ENCODE measurements around the gene RPS6KA3.
"Not testable (repeated sequence)": the region's sequence is repeated elsewhere in the genome, so short reads cannot be mapped to it uniquely, and the experiment has no call there.

RPS6KA3 gene

GRCh38 chrX:20143111-20143510 is 123.6 kb downstream of the RPS6KA3 start:
- no peak for DNase-seq (ENCODE audit: low spot score)

- DNase-seq (ENCODE audit: low spot score) = peak; percentile 97
Observed at GRCh38 chrX:20141281-20142220, 125.2 kb downstream of the RPS6KA3 start, which contains the start of gene EIF1AX. EIF1AX (minus strand) TSS chrX:20141838; CDS start chrX:20141640, 198 bp downstream.

- no peak for DNase-seq (ENCODE audit: low spot score)
Observed at GRCh38 chrX:20140420-20140819, 126.3 kb downstream of the RPS6KA3 start.

- DNase-seq (ENCODE audit: low spot score) = no peak
Observed at GRCh38 chrX:20139966-20140365, 126.7 kb downstream of the RPS6KA3 start.

GRCh38 chrX:20135944-20136343 is 130.8 kb downstream of the RPS6KA3 start:
- no peak for DNase-seq (ENCODE audit: low spot score)

GRCh38 chrX:20132666-20133065 is 134.0 kb downstream of the RPS6KA3 start:
- no peak for DNase-seq (ENCODE audit: low spot score)

- no peak for DNase-seq (ENCODE audit: low spot score)
Observed at GRCh38 chrX:20130357-20130756, 136.4 kb downstream of the RPS6KA3 start.

GRCh38 chrX:20129547-20129946 is 137.2 kb downstream of the RPS6KA3 start:
- no peak for DNase-seq (ENCODE audit: low spot score)

- no peak for DNase-seq (ENCODE audit: low spot score)
Observed at GRCh38 chrX:20128670-20129069, 138.0 kb downstream of the RPS6KA3 start.

- not testable (repeated sequence) for DNase-seq (ENCODE audit: low spot score)
Observed at GRCh38 chrX:20127440-20127839, 139.3 kb downstream of the RPS6KA3 start.

GRCh38 chrX:20126833-20127232 is 139.9 kb downstream of the RPS6KA3 start:
- not testable (repeated sequence) for DNase-seq (ENCODE audit: low spot score)

- DNase-seq (ENCODE audit: low spot score) = no peak
Observed at GRCh38 chrX:20124964-20125363, 141.7 kb downstream of the RPS6KA3 start.

- DNase-seq (ENCODE audit: low spot score) = no peak
Observed at GRCh38 chrX:20118065-20118824, 148.5 kb downstream of the RPS6KA3 start.

GRCh38 chrX:20116577-20117240 is 150.0 kb downstream of the RPS6KA3 start, which contains the start of gene MAP7D2:
MAP7D2 (minus strand) TSS chrX:20116907; CDS start chrX:20116879, 28 bp downstream.
- no peak for DNase-seq (ENCODE audit: low spot score)

- no peak for DNase-seq (ENCODE audit: low spot score)
Observed at GRCh38 chrX:20116087-20116576, 150.6 kb downstream of the RPS6KA3 start.

GRCh38 chrX:20112022-20112774 is 154.5 kb downstream of the RPS6KA3 start:
- DNase-seq (ENCODE audit: low spot score) = no peak

- DNase-seq (ENCODE audit: low spot score) = no peak
Observed at GRCh38 chrX:20111271-20111670, 155.4 kb downstream of the RPS6KA3 start.

GRCh38 chrX:20101934-20102581 is 164.7 kb downstream of the RPS6KA3 start:
- no peak for DNase-seq (ENCODE audit: low spot score)
